ENCODE results near the gene LACC1. TPM values are rescaled to one million over a fixed set of nuclear protein-coding genes. Genes with fewer than 3 reads are reported as not detected.

LACC1 gene
- total and polyA plus RNA-seq, 2 donors (not counting 3 experiments of a cell fraction or from before 2014, with no cell fraction given), result 1.2 to 4.0 TPM

GRCh38 chr13:43877766-43878165, 1.9 kb upstream of the LACC1 start:
- no peak for FAIRE-seq
- Histone ChIP-seq H3K36me3 (ENCODE audit: control insufficient read depth in 2 of 2, extremely low read depth in 1 of 2, insufficient read depth in 2 of 2, low read length in 2 of 2) (no peaks in the 10 kb centered on the region), H3K4me1 (ENCODE audit: control insufficient read depth, extremely low read depth, insufficient read depth, low read length) (peaks cover 11% of the 10 kb centered on the region), H2AFZ (ENCODE audit: low read depth, low read length) (no peak overlapping the region), H3K79me2 (ENCODE audit: control insufficient read depth, insufficient read depth, low read length) (no peaks in the 10 kb centered on the region), H3K9ac (replicated peaks; ENCODE audit: extremely low read depth, insufficient read depth, low read length) (no peak overlapping the region), H4K20me1 (replicated peaks; ENCODE audit: control insufficient read depth, extremely low read depth, insufficient read depth, low read length) (peaks cover 2% of the 10 kb centered on the region), H3K4me3 (replicated peaks in 1 of 3; ENCODE audit: insufficient read depth in 1 of 3, low read depth in 1 of 3, low read length in 3 of 3) (no peak overlapping the region), H3K27ac (ENCODE audit: insufficient read depth, low read depth, low read length) (no peak overlapping the region), H3K4me2 (ENCODE audit: insufficient read depth, low read length) (no peak overlapping the region), H3K9me3 (replicated peaks; ENCODE audit: control insufficient read depth, insufficient read depth, low read length) (no peaks in the 10 kb centered on the region), H3K27me3 (ENCODE audit: control insufficient read depth in 2 of 2, insufficient read depth in 2 of 2, low read length in 2 of 2) (no peaks in the 10 kb centered on the region), H3K9me1 (replicated peaks; ENCODE audit: control insufficient read depth, extremely low read depth, insufficient read depth, low read length) (no peaks in the 10 kb centered on the region)
- POLR2A ChIA-PET, result no interaction called here
- dilution Hi-C loops (cut with MboI; ENCODE audit: extremely low pct_ligation_motif_present, low sequenced_read_pairs) (no loop called here), intact Hi-C loops (cut with micrococcal nuclease) (loop anchor here (10.0 kb wide), 1 partner anchor 513 kb away; no protein-coding TSS in a partner anchor)
- CTCF ChIA-PET, result interaction anchor here (1.5 to 2.0 kb wide), 4 partner anchors 28 to 1283 kb away, joined by 3 to 11 read pairs (median 5); no protein-coding TSS in a partner anchor
- TF ChIP-seq MYC (IDR thresholded peaks at IDR 0.05; ENCODE audit: low read depth, low read length) (no peak), FOS (IDR thresholded peaks at IDR 0.05; ENCODE audit: borderline replicate concordance, insufficient read depth, low read length) (no peak), JUN (IDR thresholded peaks at IDR 0.05; ENCODE audit: borderline replicate concordance, insufficient read depth, insufficient read length, low read depth) (no peak), POLR2AphosphoS5 (IDR thresholded peaks at IDR 0.05; ENCODE audit: insufficient read depth, low read depth, low read length) (no peak), CTCF (IDR thresholded peaks at IDR 0.05; ENCODE audit: extremely low read depth in 1 of 2, insufficient read depth in 1 of 2, low read depth in 1 of 2, low read length in 2 of 2) (no peak), POLR2A (IDR thresholded peaks at IDR 0.05; ENCODE audit: low read depth, low read length) (no peak), GATA2 (IDR thresholded peaks at IDR 0.05; ENCODE audit: insufficient read depth, insufficient read length, low read depth, low read length) (no peak), MAX (IDR thresholded peaks at IDR 0.05; ENCODE audit: insufficient read depth, insufficient read length) (no peak), EZH2 (IDR thresholded peaks at IDR 0.05; ENCODE audit: borderline replicate concordance, low read depth, low read length, severe bottlenecking) (no peak)
- DNase-seq (ENCODE audit: low read depth, low spot score), result no peak
- BruUV-seq (replicated peaks), result no TSS peak
